Osteocyte (in vitro differentiated cells): ENCODE results near the gene BPIFB3. TPM values are rescaled to one million over a fixed set of nuclear protein-coding genes. Genes with fewer than 3 reads are reported as not detected.
"Not testable (repeated sequence)": the region's sequence is repeated elsewhere in the genome, so short reads cannot be mapped to it uniquely, and the experiment has no call there.

Experiments used
- DNase-seq: peaks from one replicate; pipeline ENCODE4 v3.0.0; 2021; ENCODE audit warnings: mixed read lengths; ENCODE audit not compliant: unreplicated experiment; ENCODE audit errors: extremely low spot score
- H3K27ac Mint-ChIP-seq: one replicate; pipeline ENCODE4 v1.8.0; 2021; ENCODE audit warnings: mild to moderate bottlenecking, mixed read lengths; ENCODE audit not compliant: unreplicated experiment
- H3K27me3 Mint-ChIP-seq: one replicate; pipeline ENCODE4 v1.8.0; 2021; ENCODE audit warnings: mixed read lengths; ENCODE audit not compliant: unreplicated experiment
- H3K36me3 Mint-ChIP-seq: one replicate; pipeline ENCODE4 v1.8.0; 2021; ENCODE audit warnings: mixed read lengths; ENCODE audit not compliant: unreplicated experiment
- H3K4me1 Mint-ChIP-seq: one replicate; pipeline ENCODE4 v1.8.0; 2021; ENCODE audit warnings: mixed read lengths; ENCODE audit not compliant: unreplicated experiment
- H3K4me3 Mint-ChIP-seq: one replicate; pipeline ENCODE4 v1.8.0; 2021; ENCODE audit warnings: mild to moderate bottlenecking, moderate library complexity, mixed read lengths; ENCODE audit not compliant: unreplicated experiment
- H3K9me3 Mint-ChIP-seq: one replicate; pipeline ENCODE4 v1.8.0; 2021; ENCODE audit warnings: mixed read lengths; ENCODE audit not compliant: unreplicated experiment
- CTCF ChIP-seq: fragments of 200-600 bp; sonication (generic); IDR thresholded peaks from 2 replicates; pipeline ENCODE4 v1.5.0; 2021; ENCODE audit warnings: antibody characterized with exemption, mild to moderate bottlenecking, moderate library complexity
- total RNA-seq: library from RNA; stranded (reverse); gene quantifications from 2 replicates; pipeline ENCODE4 v1.2.1, GENCODE V29; 2021

The BPIFB3 gene
- total RNA-seq, 1 donor from 2014 or later = not detected

DNA sequence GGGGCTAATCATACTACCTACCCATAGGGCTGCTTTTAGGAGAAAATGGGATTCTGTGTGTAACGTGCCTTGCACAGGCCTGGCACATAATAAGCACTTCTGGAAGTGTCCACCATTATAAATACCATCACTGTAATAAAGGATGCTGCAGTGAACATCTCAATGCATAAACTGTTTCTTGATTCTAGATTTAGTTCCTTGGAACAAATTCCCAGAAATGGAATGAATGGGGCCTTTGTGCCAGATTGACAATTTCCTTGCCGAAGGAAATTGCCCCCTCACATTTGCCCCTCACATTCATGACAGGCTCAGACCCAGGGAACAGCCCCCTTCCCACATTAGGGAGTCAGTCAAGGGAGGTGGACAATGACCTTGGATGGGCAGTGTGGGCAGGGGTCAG, 55.0 kb downstream of the BPIFB3 start:
- no peaks in the 10 kb centered on the region for H3K9me3 Mint-ChIP-seq
- H3K4me3 Mint-ChIP-seq = no peak overlapping the region

DNA sequence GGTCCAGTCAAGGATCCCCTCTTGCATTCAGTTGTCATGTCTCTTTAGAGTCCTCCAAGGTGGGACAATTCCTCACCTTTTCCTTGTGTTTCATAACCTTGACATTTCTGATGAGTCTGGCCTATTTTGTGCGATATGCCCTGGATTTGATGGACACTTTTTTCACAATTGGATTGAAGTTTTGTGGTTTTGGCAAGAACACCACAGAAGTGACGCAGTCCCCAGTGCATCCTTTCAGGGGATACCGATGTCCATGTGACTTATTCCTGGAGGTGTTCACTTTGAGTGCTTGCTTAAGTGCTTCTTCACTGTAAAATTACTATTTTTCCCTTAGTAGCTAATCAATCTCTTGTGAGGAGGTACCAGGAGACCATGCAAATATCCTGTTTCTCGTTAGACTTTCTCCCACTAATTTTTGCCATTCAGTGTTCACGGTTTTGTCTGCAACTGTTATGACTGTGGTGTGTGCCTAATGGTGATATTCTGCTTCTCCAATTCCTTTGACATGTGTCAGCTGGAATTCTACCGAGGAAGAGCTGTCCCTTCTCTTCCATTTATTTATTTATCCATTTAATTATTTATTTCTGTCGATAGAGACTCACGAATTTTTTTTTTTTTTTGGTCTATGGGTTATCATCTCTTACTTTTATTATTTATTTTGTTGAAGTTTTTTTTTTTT, 56.6 kb downstream of the BPIFB3 start:
- H3K4me1 Mint-ChIP-seq = no peaks in the 10 kb centered on the region
- no peaks in the 10 kb centered on the region for H3K36me3 Mint-ChIP-seq
- H3K9me3 Mint-ChIP-seq = no peaks in the 10 kb centered on the region
- no peak for DNase-seq
- peaks cover 2% of the 10 kb centered on the region for H3K27me3 Mint-ChIP-seq
- no peak overlapping the region for H3K27ac Mint-ChIP-seq
- TF ChIP-seq CTCF = no peak
- H3K4me3 Mint-ChIP-seq = no peak overlapping the region

More for the DNA sequence above, 55.0 kb downstream of the BPIFB3 start:
- no peak for DNase-seq
- TF ChIP-seq CTCF = no peak
- Mint-ChIP-seq H3K36me3 (no peaks in the 10 kb centered on the region), H3K27ac (no peak overlapping the region), H3K4me1 (no peaks in the 10 kb centered on the region), H3K27me3 (peaks cover 2% of the 10 kb centered on the region)

- no peaks in the 10 kb centered on the region for H3K9me3 Mint-ChIP-seq
These were observed 57.6 kb downstream of the BPIFB3 start for GRCh38 chr20:33111306-33111705.

GRCh38 chr20:33112547-33113386, 59.1 kb downstream of the BPIFB3 start:
- H3K9me3 Mint-ChIP-seq = no peaks in the 10 kb centered on the region
- no peak overlapping the region for H3K4me3 Mint-ChIP-seq
- no peaks in the 10 kb centered on the region for H3K4me1 Mint-ChIP-seq
- no peak for TF ChIP-seq CTCF
- H3K27ac Mint-ChIP-seq = no peak overlapping the region
- DNase-seq = no peak
- no peaks in the 10 kb centered on the region for H3K27me3 Mint-ChIP-seq
- H3K36me3 Mint-ChIP-seq = no peaks in the 10 kb centered on the region

More at GRCh38 chr20:33111306-33111705, 57.6 kb downstream of the BPIFB3 start:
- no peak overlapping the region for H3K4me3 Mint-ChIP-seq
- H3K4me1 Mint-ChIP-seq = no peaks in the 10 kb centered on the region
- no peak for TF ChIP-seq CTCF
- H3K27me3 Mint-ChIP-seq = no peaks in the 10 kb centered on the region
- H3K27ac Mint-ChIP-seq = no peak overlapping the region
- DNase-seq = no peak
- no peaks in the 10 kb centered on the region for H3K36me3 Mint-ChIP-seq

- H3K27ac Mint-ChIP-seq = no peak overlapping the region
These were observed 59.7 kb downstream of the BPIFB3 start for GRCh38 chr20:33113387-33113908.

GRCh38 chr20:33115501-33115900, 61.8 kb downstream of the BPIFB3 start:
- H3K4me1 Mint-ChIP-seq, H3K4me3 Mint-ChIP-seq, DNase-seq, H3K36me3 Mint-ChIP-seq, H3K27ac Mint-ChIP-seq, H3K9me3 Mint-ChIP-seq, H3K27me3 Mint-ChIP-seq: not testable (repeated sequence)

More at GRCh38 chr20:33113387-33113908, 59.7 kb downstream of the BPIFB3 start:
- H3K9me3 Mint-ChIP-seq = no peaks in the 10 kb centered on the region
- H3K4me3 Mint-ChIP-seq = no peak overlapping the region
- no peaks in the 10 kb centered on the region for H3K4me1 Mint-ChIP-seq
- H3K27me3 Mint-ChIP-seq = no peaks in the 10 kb centered on the region
- TF ChIP-seq CTCF = no peak
- no peaks in the 10 kb centered on the region for H3K36me3 Mint-ChIP-seq
- no peak for DNase-seq
